Stomach (tissue), 4 donors: ENCODE results near the gene ZFP62.
A peak's percentile ranks its signal among the peaks of the same experiment; 100 is the strongest.

Source experiments
- EP300 ChIP-seq: sonication (generic); formaldehyde crosslinking; IDR thresholded peaks from one replicate; pipeline ENCODE4 v1.6.1; 2017; ENCODE audit warnings: antibody characterized with exemption
- POLR2A ChIP-seq, 4 donors: fragments of 450-650 bp; IDR thresholded peaks; one replicate each; pipeline ENCODE4 v1.6.1; 2016; ENCODE audit warnings: antibody characterized with exemption in 4 of 4, control low read depth in 2 of 4, mild to moderate bottlenecking in 1 of 4, moderate library complexity in 1 of 4
- TF ChIP-seq, protein P1 (sequence below), 7 experiments: fragments of 450-650 bp in 4 of 7; fragments of 200-600 bp in 3 of 7; sonication (generic) in 3 of 7; IDR thresholded peaks; one replicate each; pipeline ENCODE4 v1.5.1; 2016 to 2019; ENCODE audit warnings: antibody characterized with exemption in 7 of 7, control low read depth in 2 of 7, mild to moderate bottlenecking in 1 of 7

DNA sequence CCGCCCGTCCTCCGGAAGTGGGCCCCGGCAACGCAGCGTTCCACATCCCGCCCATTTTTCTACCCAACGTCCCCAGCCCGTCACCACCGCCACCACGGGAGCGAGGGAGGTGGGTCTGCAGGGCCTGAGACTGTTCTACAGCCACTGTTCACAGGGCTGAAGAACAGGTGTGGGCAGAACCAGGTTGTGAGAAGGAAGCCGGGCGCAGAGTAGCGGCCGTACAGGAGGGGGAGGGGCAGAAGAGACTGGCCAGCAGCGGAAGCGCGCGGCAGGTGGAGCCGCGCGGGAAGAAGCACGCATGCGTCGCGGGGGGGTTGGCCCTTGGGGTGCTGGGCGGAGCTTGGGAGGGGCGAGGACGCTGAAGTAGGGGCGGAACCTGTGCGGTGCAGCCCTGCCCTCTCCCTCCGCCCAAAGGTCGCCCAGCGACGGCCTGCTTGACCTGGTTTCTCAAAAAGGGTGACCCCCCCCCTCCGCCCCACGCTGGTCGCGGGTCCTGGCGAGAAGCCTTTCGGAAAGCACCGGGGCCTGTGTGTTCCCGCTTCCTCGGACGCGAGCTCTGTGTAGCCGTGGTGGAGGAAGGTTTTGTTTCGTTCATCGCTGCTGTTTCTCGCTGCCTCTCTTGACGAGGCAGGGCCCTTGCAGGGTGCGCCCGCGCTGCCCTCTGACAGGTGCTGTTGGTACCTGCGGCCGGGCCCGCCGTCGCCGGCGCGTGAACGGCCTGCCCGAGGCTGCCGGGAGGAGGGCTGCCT lies 50.7 kb downstream of the ZFP62 start:
- TF ChIP-seq, protein P1, sequence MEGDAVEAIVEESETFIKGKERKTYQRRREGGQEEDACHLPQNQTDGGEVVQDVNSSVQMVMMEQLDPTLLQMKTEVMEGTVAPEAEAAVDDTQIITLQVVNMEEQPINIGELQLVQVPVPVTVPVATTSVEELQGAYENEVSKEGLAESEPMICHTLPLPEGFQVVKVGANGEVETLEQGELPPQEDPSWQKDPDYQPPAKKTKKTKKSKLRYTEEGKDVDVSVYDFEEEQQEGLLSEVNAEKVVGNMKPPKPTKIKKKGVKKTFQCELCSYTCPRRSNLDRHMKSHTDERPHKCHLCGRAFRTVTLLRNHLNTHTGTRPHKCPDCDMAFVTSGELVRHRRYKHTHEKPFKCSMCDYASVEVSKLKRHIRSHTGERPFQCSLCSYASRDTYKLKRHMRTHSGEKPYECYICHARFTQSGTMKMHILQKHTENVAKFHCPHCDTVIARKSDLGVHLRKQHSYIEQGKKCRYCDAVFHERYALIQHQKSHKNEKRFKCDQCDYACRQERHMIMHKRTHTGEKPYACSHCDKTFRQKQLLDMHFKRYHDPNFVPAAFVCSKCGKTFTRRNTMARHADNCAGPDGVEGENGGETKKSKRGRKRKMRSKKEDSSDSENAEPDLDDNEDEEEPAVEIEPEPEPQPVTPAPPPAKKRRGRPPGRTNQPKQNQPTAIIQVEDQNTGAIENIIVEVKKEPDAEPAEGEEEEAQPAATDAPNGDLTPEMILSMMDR (IDR thresholded peaks at IDR 0.05): no peak
- TF ChIP-seq POLR2A (IDR thresholded peaks at IDR 0.05) (peak in 2 of 4 donors; percentile 13 to 33), EP300 (no peak)
